ENCODE results near the gene OAS3. TPM values are rescaled to one million over a fixed set of nuclear protein-coding genes. Genes with fewer than 3 reads are reported as not detected.

OAS3 gene
- total and polyA plus RNA-seq, 10 of the 15 experiments (the other 5 are each of a cell fraction or from before 2014, with no cell fraction given) = 5.1 to 107 (median 18.0) TPM

DNA sequence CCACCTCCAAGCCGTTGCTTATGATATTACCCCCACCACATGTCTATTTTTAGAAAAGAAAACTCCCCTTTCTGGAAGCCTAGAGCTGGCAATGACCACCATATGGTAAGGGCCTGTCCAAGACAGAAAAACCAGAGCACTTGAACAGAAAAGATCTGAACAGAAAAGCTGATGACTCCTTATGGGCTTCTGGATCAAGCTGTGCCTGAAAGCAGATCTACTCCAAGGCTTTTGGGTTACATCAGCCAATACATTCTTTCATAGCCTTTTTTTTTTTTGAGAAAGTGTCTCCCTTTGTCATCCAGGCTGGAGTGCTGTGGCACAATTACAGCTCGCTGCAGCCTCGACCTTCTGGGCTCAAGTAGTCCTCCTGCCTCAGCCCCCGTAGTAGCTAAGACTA is 23.3 kb downstream of the OAS3 start (continued):
- TF ChIP-seq, protein P1, sequence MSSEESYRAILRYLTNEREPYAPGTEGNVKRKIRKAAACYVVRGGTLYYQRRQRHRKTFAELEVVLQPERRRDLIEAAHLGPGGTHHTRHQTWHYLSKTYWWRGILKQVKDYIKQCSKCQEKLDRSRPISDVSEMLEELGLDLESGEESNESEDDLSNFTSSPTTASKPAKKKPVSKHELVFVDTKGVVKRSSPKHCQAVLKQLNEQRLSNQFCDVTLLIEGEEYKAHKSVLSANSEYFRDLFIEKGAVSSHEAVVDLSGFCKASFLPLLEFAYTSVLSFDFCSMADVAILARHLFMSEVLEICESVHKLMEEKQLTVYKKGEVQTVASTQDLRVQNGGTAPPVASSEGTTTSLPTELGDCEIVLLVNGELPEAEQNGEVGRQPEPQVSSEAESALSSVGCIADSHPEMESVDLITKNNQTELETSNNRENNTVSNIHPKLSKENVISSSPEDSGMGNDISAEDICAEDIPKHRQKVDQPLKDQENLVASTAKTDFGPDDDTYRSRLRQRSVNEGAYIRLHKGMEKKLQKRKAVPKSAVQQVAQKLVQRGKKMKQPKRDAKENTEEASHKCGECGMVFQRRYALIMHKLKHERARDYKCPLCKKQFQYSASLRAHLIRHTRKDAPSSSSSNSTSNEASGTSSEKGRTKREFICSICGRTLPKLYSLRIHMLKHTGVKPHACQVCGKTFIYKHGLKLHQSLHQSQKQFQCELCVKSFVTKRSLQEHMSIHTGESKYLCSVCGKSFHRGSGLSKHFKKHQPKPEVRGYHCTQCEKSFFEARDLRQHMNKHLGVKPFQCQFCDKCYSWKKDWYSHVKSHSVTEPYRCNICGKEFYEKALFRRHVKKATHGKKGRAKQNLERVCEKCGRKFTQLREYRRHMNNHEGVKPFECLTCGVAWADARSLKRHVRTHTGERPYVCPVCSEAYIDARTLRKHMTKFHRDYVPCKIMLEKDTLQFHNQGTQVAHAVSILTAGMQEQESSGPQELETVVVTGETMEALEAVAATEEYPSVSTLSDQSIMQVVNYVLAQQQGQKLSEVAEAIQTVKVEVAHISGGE (CRISPR knock-in tag; IDR thresholded peaks at IDR 0.05) = no peak
- TF ChIP-seq SMAD5 (IDR thresholded peaks at IDR 0.05; ENCODE audit: low read depth) (no peak), MEF2A (IDR thresholded peaks at IDR 0.05; ENCODE audit: insufficient read depth, low read depth, low read length) (no peak), ZNF24 (IDR thresholded peaks at IDR 0.05) (no peak), POLR2A (IDR thresholded peaks at IDR 0.05; ENCODE audit: low read depth, low read length) (no peak), TCF12 (IDR thresholded peaks at IDR 0.05; ENCODE audit: low read depth, low read length) (no peak)
- TF ChIP-seq, protein P2, sequence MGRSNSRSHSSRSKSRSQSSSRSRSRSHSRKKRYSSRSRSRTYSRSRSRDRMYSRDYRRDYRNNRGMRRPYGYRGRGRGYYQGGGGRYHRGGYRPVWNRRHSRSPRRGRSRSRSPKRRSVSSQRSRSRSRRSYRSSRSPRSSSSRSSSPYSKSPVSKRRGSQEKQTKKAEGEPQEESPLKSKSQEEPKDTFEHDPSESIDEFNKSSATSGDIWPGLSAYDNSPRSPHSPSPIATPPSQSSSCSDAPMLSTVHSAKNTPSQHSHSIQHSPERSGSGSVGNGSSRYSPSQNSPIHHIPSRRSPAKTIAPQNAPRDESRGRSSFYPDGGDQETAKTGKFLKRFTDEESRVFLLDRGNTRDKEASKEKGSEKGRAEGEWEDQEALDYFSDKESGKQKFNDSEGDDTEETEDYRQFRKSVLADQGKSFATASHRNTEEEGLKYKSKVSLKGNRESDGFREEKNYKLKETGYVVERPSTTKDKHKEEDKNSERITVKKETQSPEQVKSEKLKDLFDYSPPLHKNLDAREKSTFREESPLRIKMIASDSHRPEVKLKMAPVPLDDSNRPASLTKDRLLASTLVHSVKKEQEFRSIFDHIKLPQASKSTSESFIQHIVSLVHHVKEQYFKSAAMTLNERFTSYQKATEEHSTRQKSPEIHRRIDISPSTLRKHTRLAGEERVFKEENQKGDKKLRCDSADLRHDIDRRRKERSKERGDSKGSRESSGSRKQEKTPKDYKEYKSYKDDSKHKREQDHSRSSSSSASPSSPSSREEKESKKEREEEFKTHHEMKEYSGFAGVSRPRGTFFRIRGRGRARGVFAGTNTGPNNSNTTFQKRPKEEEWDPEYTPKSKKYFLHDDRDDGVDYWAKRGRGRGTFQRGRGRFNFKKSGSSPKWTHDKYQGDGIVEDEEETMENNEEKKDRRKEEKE (IDR thresholded peaks at IDR 0.05) = no peak

DNA sequence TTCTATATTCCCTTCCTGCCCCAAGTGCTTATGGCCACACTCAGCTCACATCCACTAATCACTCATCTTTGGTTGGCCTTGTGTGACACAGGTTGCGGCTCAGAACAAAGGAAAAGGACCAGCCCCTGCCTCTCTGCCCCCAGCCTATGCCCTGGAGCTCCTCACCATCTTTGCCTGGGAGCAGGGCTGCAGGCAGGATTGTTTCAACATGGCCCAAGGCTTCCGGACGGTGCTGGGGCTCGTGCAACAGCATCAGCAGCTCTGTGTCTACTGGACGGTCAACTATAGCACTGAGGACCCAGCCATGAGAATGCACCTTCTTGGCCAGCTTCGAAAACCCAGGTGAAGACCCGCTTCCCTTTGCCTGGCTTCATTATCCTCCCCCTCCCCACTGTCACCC is 24.3 kb downstream of the OAS3 start:
- WGBS (ENCODE audit: insufficient coverage, insufficient replicate concordance, low lambda C conversion rate, missing lambda C conversion rate) = 98% methylated on average over 7 of the region's 7 CpGs
- intact Hi-C loops (cut with micrococcal nuclease; ENCODE audit: unreplicated experiment) (no loop called here), in situ Hi-C loops (cut with MboI) (no loop called here)
- ChIA-PET RAD21 (ENCODE audit: unreplicated experiment) (no interaction called here), CTCF (interaction anchor here (1.4 kb wide), 1 partner anchor 30 kb away, joined by 5 read pairs; no protein-coding TSS in a partner anchor), SMC1A (ENCODE audit: uncharacterized antibody, unreplicated experiment) (no interaction called here), POLR2A (no interaction called here)
- TF ChIP-seq, protein P3, sequence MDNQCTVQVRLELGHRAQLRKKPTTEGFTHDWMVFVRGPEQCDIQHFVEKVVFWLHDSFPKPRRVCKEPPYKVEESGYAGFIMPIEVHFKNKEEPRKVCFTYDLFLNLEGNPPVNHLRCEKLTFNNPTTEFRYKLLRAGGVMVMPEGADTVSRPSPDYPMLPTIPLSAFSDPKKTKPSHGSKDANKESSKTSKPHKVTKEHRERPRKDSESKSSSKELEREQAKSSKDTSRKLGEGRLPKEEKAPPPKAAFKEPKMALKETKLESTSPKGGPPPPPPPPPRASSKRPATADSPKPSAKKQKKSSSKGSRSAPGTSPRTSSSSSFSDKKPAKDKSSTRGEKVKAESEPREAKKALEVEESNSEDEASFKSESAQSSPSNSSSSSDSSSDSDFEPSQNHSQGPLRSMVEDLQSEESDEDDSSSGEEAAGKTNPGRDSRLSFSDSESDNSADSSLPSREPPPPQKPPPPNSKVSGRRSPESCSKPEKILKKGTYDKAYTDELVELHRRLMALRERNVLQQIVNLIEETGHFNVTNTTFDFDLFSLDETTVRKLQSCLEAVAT (IDR thresholded peaks at IDR 0.05) = no peak
- no peak for TF ChIP-seq IKZF2 (IDR thresholded peaks at IDR 0.05)
- FAIRE-seq = no peak
- Histone ChIP-seq H3K36me3 (ENCODE audit: control insufficient read depth in 2 of 2, insufficient read depth in 2 of 2, low read length in 1 of 2) (peaks cover 19 to 22% of the 10 kb centered on the region in 2 experiments), H3K4me1 (ENCODE audit: control insufficient read depth, insufficient read depth, low read length) (no peaks in the 10 kb centered on the region; the same call in 1 of the 2 replicates), H3K9me3 (replicated peaks; ENCODE audit: control insufficient read depth, insufficient read depth, low read length) (no peaks in the 10 kb centered on the region; the same call in 2 of the 3 replicates), H3K27ac (ENCODE audit: control insufficient read depth, insufficient read depth) (no peak overlapping the region), H3K4me2 (ENCODE audit: control insufficient read depth, insufficient read depth) (no peak overlapping the region), H4K20me1 (ENCODE audit: control insufficient read depth, insufficient read depth) (no peaks in the 10 kb centered on the region), H3K9ac (ENCODE audit: control insufficient read depth, insufficient read depth, low read length) (no peak overlapping the region), H3K4me3 (no peak overlapping the region), H3K27me3 (replicated peaks in 1 of 2; ENCODE audit: control insufficient read depth in 2 of 2, insufficient read depth in 2 of 2, low read length in 1 of 2) (no peaks in the 10 kb centered on the region), H3K79me2 (ENCODE audit: control insufficient read depth, insufficient read depth, low read length) (no peaks in the 10 kb centered on the region), H2AFZ (ENCODE audit: control insufficient read depth, low read depth, low read length) (no peak overlapping the region)
- no peak for ATAC-seq
- BruUV-seq (replicated peaks) = no TSS peak
- DNase-seq (ENCODE audit: low read depth, low spot score) = no peak
